DND-41 (cell line): ENCODE data around the gene MORN5.

ENCODE experiments used
- ATAC-seq: fragments of 200-7000 bp; cut with Tn5 transposase; 3 replicates; pipeline ENCODE4 v1.9.1; 2021; ENCODE audit warnings: low read depth; ENCODE audit not compliant: insufficient read depth
- DNase-seq: peaks from one replicate; pipeline ENCODE4 v3.0.0-alpha.2; 2020
- H2AFZ ChIP-seq: 2 replicates; pipeline ENCODE4 v1.6.0; 2012; ENCODE audit warnings: low read depth, low read length
- H3K27ac ChIP-seq: 2 replicates; pipeline ENCODE4 v1.5.1; 2012; ENCODE audit warnings: low read length, inconsistent platforms
- H3K27me3 ChIP-seq: fragments of 200-600 bp; sonication (generic); 2 replicates; pipeline ENCODE4 v1.6.0; 2012; ENCODE audit warnings: low read length, mild to moderate bottlenecking, inconsistent platforms; ENCODE audit not compliant: insufficient read depth, poor library complexity
- H3K36me3 ChIP-seq: 2 replicates; pipeline ENCODE4 v1.5.1; 2012; ENCODE audit warnings: low read length, inconsistent platforms; ENCODE audit not compliant: insufficient read depth
- H3K4me1 ChIP-seq: 2 replicates; pipeline ENCODE4 v1.5.1; 2012; ENCODE audit warnings: mild to moderate bottlenecking, low read length; ENCODE audit not compliant: insufficient read depth
- H3K4me2 ChIP-seq: 2 replicates; pipeline ENCODE4 v1.6.0; 2012; ENCODE audit warnings: mild to moderate bottlenecking, moderate library complexity, low read length, inconsistent platforms; ENCODE audit not compliant: insufficient read depth
- H3K4me3 ChIP-seq, 2 experiments: fragments of 200-600 bp in 1 of 2; shearing (Covaris generic) in 1 of 2; 2 replicates each; pipeline ENCODE4 v1.5.1; 2012 to 2016; ENCODE audit warnings: inconsistent platforms in 2 of 2, low read length in 2 of 2, mild to moderate bottlenecking in 2 of 2, low read depth in 1 of 2, moderate library complexity in 1 of 2
- H3K79me2 ChIP-seq: 2 replicates; pipeline ENCODE4 v1.6.0; 2012; ENCODE audit warnings: low read length, inconsistent platforms; ENCODE audit not compliant: insufficient read depth
- H3K9ac ChIP-seq: 2 replicates; pipeline ENCODE4 v1.6.0; 2012; ENCODE audit warnings: low read depth, mild to moderate bottlenecking, inconsistent platforms, low read length, moderate library complexity
- H3K9me3 ChIP-seq: 2 replicates; pipeline ENCODE4 v1.5.1; 2012; ENCODE audit warnings: low read length, moderate library complexity, mild to moderate bottlenecking, inconsistent platforms; ENCODE audit not compliant: insufficient read depth, severe bottlenecking
- H4K20me1 ChIP-seq: 2 replicates; pipeline ENCODE4 v1.6.0; 2012; ENCODE audit warnings: low read length; ENCODE audit not compliant: insufficient read depth
- EZH2 ChIP-seq: IDR thresholded peaks from 3 replicates; pipeline ENCODE4 v1.6.1; 2012; ENCODE audit warnings: borderline replicate concordance, low read depth, mild to moderate bottlenecking, moderate library complexity, low read length, inconsistent platforms; ENCODE audit not compliant: severe bottlenecking
- TF ChIP-seq, protein P1 (sequence below): IDR thresholded peaks from 2 replicates; pipeline ENCODE4 v1.5.1; 2012; ENCODE audit warnings: borderline replicate concordance, low read length, moderate library complexity, mild to moderate bottlenecking; ENCODE audit not compliant: poor library complexity, severe bottlenecking; ENCODE audit errors: extremely low read depth

MORN5 gene

DNA sequence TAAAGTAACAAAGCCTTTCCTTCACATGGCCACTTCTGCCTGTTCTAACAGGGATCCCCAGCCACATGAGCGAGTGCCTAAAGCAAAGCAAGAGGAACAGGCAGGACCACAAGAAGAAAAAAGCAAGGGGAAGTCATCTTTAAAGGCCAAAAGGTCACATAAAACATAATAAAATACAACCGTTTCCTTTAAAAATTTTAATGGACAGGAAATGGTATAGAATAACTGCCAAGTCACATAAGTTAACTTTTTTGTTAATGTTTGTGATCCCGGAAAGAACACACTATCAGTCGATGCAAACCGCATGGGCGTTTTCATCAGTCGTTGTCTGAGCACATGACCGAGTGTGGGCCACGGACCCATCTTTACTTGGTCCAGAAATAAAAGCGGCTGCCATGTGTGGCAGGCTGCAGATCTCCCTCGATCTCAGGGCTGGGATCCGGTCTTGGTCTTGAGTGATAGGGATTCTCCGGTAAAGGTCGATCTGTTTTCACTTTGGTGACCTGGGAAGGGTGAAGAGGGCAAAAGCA lies 15.8 kb upstream of the MORN5 start:
- Histone ChIP-seq H3K9me3 (no peaks in the 10 kb centered on the region), H2AFZ (no peak overlapping the region), H3K27ac (no peak overlapping the region), H3K4me3 (no peak overlapping the region), H3K4me2 (no peak overlapping the region), H3K4me1 (no peaks in the 10 kb centered on the region), H3K9ac (no peak overlapping the region), H4K20me1 (0 out of 2 replicates have a peak, but pooled peaks cover 8% of the 10 kb centered on the region), H3K79me2 (no peaks in the 10 kb centered on the region), H3K36me3 (peaks cover 45% of the 10 kb centered on the region), H3K27me3 (no peaks in the 10 kb centered on the region)
- ATAC-seq (no peak), DNase-seq (no peak)
- TF ChIP-seq, protein P1, sequence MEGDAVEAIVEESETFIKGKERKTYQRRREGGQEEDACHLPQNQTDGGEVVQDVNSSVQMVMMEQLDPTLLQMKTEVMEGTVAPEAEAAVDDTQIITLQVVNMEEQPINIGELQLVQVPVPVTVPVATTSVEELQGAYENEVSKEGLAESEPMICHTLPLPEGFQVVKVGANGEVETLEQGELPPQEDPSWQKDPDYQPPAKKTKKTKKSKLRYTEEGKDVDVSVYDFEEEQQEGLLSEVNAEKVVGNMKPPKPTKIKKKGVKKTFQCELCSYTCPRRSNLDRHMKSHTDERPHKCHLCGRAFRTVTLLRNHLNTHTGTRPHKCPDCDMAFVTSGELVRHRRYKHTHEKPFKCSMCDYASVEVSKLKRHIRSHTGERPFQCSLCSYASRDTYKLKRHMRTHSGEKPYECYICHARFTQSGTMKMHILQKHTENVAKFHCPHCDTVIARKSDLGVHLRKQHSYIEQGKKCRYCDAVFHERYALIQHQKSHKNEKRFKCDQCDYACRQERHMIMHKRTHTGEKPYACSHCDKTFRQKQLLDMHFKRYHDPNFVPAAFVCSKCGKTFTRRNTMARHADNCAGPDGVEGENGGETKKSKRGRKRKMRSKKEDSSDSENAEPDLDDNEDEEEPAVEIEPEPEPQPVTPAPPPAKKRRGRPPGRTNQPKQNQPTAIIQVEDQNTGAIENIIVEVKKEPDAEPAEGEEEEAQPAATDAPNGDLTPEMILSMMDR = no peak
- no peak for TF ChIP-seq EZH2

DNA sequence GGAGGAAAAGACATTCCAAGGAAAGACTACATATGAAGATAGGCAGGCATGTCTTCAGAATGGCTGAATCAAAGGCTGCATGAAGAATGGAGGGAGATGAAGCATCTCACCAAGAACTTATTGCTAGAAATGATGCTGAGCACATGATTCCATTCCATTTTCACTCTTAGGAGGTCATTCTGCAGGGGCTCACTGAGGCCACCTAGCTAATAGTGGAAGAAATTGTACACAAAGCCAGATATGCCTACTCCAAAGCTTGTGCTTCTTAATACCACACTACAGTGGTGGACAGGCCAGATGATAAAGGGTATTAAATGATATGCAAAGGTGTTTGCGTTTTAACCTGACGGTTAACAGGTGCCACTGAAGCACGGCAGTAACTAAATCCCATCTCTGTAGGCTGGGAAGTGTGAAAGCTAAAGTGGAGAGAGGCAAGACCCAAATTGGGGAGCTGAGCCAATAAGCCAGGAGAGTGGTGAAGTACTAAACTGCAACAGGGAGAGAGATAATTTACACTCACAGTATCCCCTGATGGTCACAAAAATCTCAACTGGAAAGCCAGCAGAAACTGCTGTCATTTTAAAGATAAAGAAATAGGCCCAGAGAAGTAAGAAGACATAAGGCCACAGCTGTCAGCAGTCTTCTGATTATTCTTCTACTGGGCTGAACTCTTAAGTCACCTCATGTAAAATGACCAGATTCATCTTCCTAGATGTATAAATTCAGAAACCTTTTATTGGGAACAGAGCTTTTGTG lies 14.7 kb upstream of the MORN5 start:
- TF ChIP-seq, protein P1 = peak; percentile 34
- TF ChIP-seq EZH2 = no peak
- Histone ChIP-seq H3K27me3 (no peaks in the 10 kb centered on the region), H3K9ac (no peak overlapping the region), H3K36me3 (peaks cover 50% of the 10 kb centered on the region), H3K4me2 (no peak overlapping the region), H3K4me1 (no peaks in the 10 kb centered on the region), H2AFZ (no peak overlapping the region), H3K4me3 (no peak overlapping the region), H3K79me2 (no peaks in the 10 kb centered on the region; the same call in 1 of the 2 replicates), H3K27ac (no peak overlapping the region), H3K9me3 (no peaks in the 10 kb centered on the region), H4K20me1 (0 out of 2 replicates have a peak, but pooled peaks cover 8% of the 10 kb centered on the region)
- DNase-seq = no peak
- no peak for ATAC-seq

DNA sequence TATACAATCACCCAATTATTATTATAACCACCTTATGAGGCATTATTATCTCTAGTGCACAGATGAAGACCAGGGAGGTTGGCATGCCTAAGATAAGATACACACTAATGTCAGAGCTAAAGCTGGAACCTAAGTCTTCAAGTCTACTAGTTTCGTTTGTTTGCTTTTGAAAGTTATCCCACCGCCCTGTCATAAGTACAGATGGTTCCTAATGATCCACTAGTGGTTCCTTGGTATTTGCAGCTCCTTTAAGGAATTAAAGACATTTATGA lies 14.2 kb upstream of the MORN5 start:
- Histone ChIP-seq H3K27ac (no peak overlapping the region), H3K36me3 (peaks cover 50% of the 10 kb centered on the region), H3K79me2 (peaks cover 3% of the 10 kb centered on the region), H3K4me3 (no peak overlapping the region), H2AFZ (no peak overlapping the region), H3K4me1 (no peaks in the 10 kb centered on the region), H3K4me2 (no peak overlapping the region), H4K20me1 (0 out of 2 replicates have a peak, but pooled peaks cover 8% of the 10 kb centered on the region), H3K9ac (no peak overlapping the region), H3K9me3 (no peaks in the 10 kb centered on the region), H3K27me3 (no peaks in the 10 kb centered on the region)
- DNase-seq (no peak), ATAC-seq (no peak)
- TF ChIP-seq, protein P1 = no peak
- no peak for TF ChIP-seq EZH2
